GM23248 (cell line): ENCODE results near the gene CLCF1. TPM values are rescaled to one million over a fixed set of nuclear protein-coding genes. Genes with fewer than 3 reads are reported as not detected.

ENCODE experiments used
- DNase-seq: peaks from one replicate; pipeline ENCODE4 v3.0.0-alpha.2; 2015
- H2AFZ ChIP-seq: fragments of 200-600 bp; sonication (generic); 2 replicates; pipeline ENCODE4 v1.6.1; 2016; ENCODE audit warnings: antibody characterized with exemption
- H3F3A ChIP-seq: fragments of 200-600 bp; sonication (generic); 2 replicates; pipeline ENCODE4 v1.6.1; 2016; ENCODE audit warnings: mild to moderate bottlenecking, antibody characterized with exemption, mixed run types; ENCODE audit not compliant: insufficient read depth
- H3K27ac ChIP-seq: fragments of 200-600 bp; sonication (generic); 2 replicates; pipeline ENCODE4 v1.5.1; 2016; ENCODE audit warnings: mild to moderate bottlenecking
- H3K27me3 ChIP-seq: fragments of 200-600 bp; sonication (generic); replicated peaks from 2 replicates; pipeline ENCODE4 v1.6.1; 2016; ENCODE audit warnings: mild to moderate bottlenecking; ENCODE audit not compliant: insufficient read depth
- H3K36me3 ChIP-seq: fragments of 200-600 bp; sonication (generic); 2 replicates; pipeline ENCODE4 v1.6.1; 2016; ENCODE audit warnings: low read depth, mild to moderate bottlenecking
- H3K4me1 ChIP-seq: fragments of 200-600 bp; sonication (generic); 2 replicates; pipeline ENCODE4 v1.6.1; 2016; ENCODE audit warnings: mild to moderate bottlenecking; ENCODE audit not compliant: insufficient read depth
- H3K4me2 ChIP-seq: fragments of 200-600 bp; sonication (generic); one replicate; pipeline ENCODE4 v1.6.1; 2016; ENCODE audit warnings: mild to moderate bottlenecking; ENCODE audit not compliant: unreplicated experiment
- H3K4me3 ChIP-seq: fragments of 200-600 bp; sonication (generic); 2 replicates; pipeline ENCODE4 v1.5.1; 2016; ENCODE audit warnings: mild to moderate bottlenecking
- H3K79me2 ChIP-seq: fragments of 200-600 bp; sonication (generic); 2 replicates; pipeline ENCODE4 v1.6.1; 2016; ENCODE audit warnings: mild to moderate bottlenecking; ENCODE audit not compliant: insufficient read depth
- H3K9ac ChIP-seq: fragments of 200-600 bp; sonication (generic); 2 replicates; pipeline ENCODE4 v1.6.1; 2016; ENCODE audit warnings: mild to moderate bottlenecking
- H3K9me2 ChIP-seq: fragments of 200-600 bp; sonication (generic); 2 replicates; pipeline ENCODE4 v1.6.1; 2016; ENCODE audit warnings: mixed run types, mild to moderate bottlenecking, moderate library complexity; ENCODE audit not compliant: insufficient read depth
- H3K9me3 ChIP-seq: fragments of 200-600 bp; sonication (generic); one replicate; pipeline ENCODE4 v1.6.1; 2017; ENCODE audit warnings: low read depth
- H4K20me1 ChIP-seq: fragments of 200-600 bp; sonication (generic); 2 replicates; pipeline ENCODE4 v1.6.0; 2016; ENCODE audit not compliant: insufficient read depth
- EZH2 ChIP-seq: fragments of 200-600 bp; sonication (generic); IDR thresholded peaks from 2 replicates; pipeline ENCODE4 v1.6.1; 2018; ENCODE audit warnings: antibody characterized with exemption, mild to moderate bottlenecking; ENCODE audit not compliant: insufficient read depth, poor library complexity, severe bottlenecking
- EZH2phosphoT487 ChIP-seq: fragments of 200-600 bp; sonication (generic); IDR thresholded peaks from 2 replicates; pipeline ENCODE4 v1.6.1; 2018; ENCODE audit warnings: antibody characterized with exemption, moderate library complexity, mild to moderate bottlenecking, low read depth; ENCODE audit not compliant: insufficient read depth
- WGBS, 2 experiments: methylation state at CpG; one replicate each; pipeline ENCODE4 v1.1.6; 2015 to 2017; ENCODE audit warnings: low lambda C conversion rate in 2 of 2, low coverage in 1 of 2; ENCODE audit errors: missing lambda C conversion rate in 2 of 2; 5-methylcytosine and 5-hydroxymethylcytosine counted together
- in situ Hi-C: fragments of 300-500 bp; cut with MboI; formaldehyde crosslinking; loops from 2 replicates; pipeline ENCODE4 v1.15.0; 2020
- polyA plus RNA-seq: library from polyadenylated mRNA; unstranded; fragments of >200 nt; fragmentation: Nextera tagmentation; extraction: Ambion mirVana; gene quantifications from 2 replicates; pipeline ENCODE4 v1.2.1, GENCODE V29; 2016
- total RNA-seq: library from RNA; depleted of rRNA; stranded (reverse); fragments of >200 nt; shearing (Covaris generic); gene quantifications from 2 replicates; pipeline ENCODE4 v1.2.3, GENCODE V29; 2014

Gene CLCF1
- total and polyA plus RNA-seq, 2 experiments from 2014 or later, result 20.0 to 39.1 TPM

DNA sequence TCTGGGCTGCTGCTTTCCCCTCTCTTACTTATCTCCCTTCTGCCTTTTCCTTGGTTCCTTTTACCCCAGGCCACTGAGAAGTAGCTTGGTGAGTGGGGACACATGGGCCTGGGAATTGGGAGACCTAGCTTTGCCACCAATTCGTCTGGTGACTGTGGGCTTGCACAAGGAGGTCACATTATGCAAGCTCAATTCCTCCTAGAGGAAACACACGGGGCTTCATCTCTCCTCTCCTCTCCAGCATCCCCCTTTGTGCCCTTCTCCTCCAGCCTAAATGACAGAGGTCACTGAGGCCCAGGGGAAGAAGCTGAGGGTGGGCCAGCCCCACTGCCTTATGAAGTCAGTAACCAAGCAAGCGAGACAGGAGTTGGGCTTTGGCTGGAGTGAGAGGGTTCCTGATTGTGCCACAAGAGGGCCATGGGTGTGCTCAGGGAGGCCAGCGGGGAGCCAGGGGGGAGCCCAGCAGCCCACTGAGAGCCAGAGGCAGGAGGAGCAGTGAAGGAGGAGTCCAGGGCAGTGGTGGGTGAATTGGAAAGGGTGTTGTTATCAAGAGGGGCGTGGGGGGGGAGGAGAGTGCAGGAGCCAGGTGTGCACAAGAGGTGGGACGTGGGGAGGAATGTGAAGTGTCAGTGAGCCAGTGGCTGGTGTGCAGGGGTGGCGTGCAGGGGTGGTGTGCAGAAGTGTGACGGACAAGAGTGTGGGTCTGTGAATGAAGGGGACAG lies 2.0 kb downstream of the CLCF1 start:
- H3K9me2 ChIP-seq, result no peaks in the 10 kb centered on the region
- H3K9me3 ChIP-seq, result no peaks in the 10 kb centered on the region
- no peak overlapping the region for H2AFZ ChIP-seq
- peaks cover 22% of the 10 kb centered on the region for H3F3A ChIP-seq
- TF ChIP-seq EZH2 (no peak), EZH2phosphoT487 (no peak)
- 0 out of 2 replicates have a peak, but pooled peaks cover 5% of the 10 kb centered on the region for H3K36me3 ChIP-seq
- 22 to 27% methylated on average over 7 to 8 of the region's 8 CpGs for WGBS, 2 experiments
- H3K27me3 ChIP-seq, result no peaks in the 10 kb centered on the region
- H3K4me3 ChIP-seq, result peak overlapping the region; percentile 81
- peaks cover 65% of the 10 kb centered on the region for H3K79me2 ChIP-seq
- H3K4me1 ChIP-seq, result peaks cover 60% of the 10 kb centered on the region
- DNase-seq, result peak; percentile 86
- in situ Hi-C loops, result no loop called here
- H4K20me1 ChIP-seq, result peaks cover 19% of the 10 kb centered on the region
- H3K27ac ChIP-seq, result peak overlapping the region; percentile 98
- H3K9ac ChIP-seq, result peak overlapping the region; percentile 100
- peak overlapping the region; percentile 85 for H3K4me2 ChIP-seq

DNA sequence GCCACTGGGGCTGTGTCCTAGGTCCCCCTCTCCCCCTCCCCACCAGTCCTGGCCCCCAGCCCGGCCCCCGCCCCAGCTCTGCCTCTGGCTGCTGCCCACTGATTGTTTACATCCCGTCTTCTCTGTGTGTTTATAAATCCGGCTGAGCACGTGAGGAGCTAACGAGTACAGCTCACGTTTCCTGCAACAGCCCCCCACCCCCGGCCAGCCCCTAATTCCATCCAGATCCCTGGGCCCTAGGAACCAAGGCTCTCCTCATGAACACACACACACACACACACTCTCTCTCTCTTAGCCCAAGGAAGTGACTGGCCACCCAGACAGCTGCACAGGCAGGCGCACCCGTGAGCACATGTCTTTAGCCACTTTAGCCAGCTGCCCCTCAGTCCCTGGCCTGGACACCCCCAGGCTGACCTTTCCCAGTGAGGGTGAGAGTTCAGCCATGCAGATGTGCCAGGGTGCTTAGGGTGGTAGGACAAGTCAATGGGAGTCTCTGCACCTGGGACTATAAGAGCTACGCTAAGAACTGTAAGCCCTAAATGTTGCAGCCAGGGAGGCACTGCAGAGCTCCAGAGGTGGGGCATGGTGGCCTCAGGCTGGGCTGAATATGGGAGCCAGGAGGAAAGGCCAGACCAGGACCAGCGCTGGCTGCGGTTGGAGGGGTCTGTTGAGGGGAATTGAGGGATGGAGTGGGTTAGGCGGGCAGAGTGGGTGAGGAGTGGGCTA lies 2.9 kb downstream of the CLCF1 start:
- Histone ChIP-seq H2AFZ (no peak overlapping the region), H3K4me2 (peak overlapping the region; percentile 85), H3K4me3 (peak overlapping the region; percentile 81), H3K9me2 (no peaks in the 10 kb centered on the region), H3K4me1 (peaks cover 62% of the 10 kb centered on the region), H3K79me2 (peaks cover 73% of the 10 kb centered on the region), H3K27me3 (no peaks in the 10 kb centered on the region), H3K9me3 (no peaks in the 10 kb centered on the region), H3F3A (peaks cover 29% of the 10 kb centered on the region), H3K36me3 (0 out of 2 replicates have a peak, but pooled peaks cover 5% of the 10 kb centered on the region), H4K20me1 (peaks cover 19% of the 10 kb centered on the region), H3K9ac (peak overlapping the region; percentile 100), H3K27ac (peak overlapping the region; percentile 98)
- TF ChIP-seq EZH2 (no peak), EZH2phosphoT487 (no peak)
- WGBS, 2 experiments, result 43 to 49% methylated on average over 13 to 14 of the region's 14 CpGs
- in situ Hi-C loops, result no loop called here
- peak; percentile 57 for DNase-seq

DNA sequence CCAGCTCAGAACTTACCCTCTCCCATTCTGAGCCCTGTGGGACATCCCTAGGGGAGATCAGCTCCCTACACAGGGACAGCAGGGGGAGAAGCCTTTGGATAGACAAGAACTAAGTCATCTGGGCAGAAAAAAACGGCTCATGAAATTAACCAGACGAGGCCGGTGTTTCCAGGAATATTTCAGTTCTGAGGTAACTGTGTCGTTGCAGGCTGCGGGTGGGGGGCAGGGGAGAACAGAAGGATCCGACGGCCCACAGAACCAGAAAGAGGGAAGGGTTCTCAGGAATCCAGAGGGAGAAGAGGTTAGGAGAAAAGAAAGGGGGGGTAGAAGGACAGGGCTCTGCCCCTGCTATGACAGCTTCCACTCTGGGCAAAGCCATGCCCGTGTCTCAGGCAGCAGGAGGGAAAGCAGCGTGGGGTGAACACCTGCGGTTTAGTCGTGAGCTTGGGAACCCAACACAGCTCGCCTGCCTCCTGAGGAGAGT lies 3.6 kb downstream of the CLCF1 start:
- DNase-seq, result peak; percentile 52
- Histone ChIP-seq H3K9me2 (no peaks in the 10 kb centered on the region), H3K4me2 (peak overlapping the region; percentile 32), H3K9ac (peak overlapping the region; percentile 100), H3K27me3 (no peaks in the 10 kb centered on the region), H3K79me2 (peaks cover 80% of the 10 kb centered on the region), H3K4me3 (peak overlapping the region; percentile 81), H3K36me3 (peaks cover 9% of the 10 kb centered on the region; the same call in 1 of the 2 replicates), H3F3A (peaks cover 30% of the 10 kb centered on the region), H3K9me3 (no peaks in the 10 kb centered on the region), H2AFZ (no peak overlapping the region), H3K27ac (peak overlapping the region; percentile 98), H3K4me1 (peaks cover 59% of the 10 kb centered on the region), H4K20me1 (peaks cover 19% of the 10 kb centered on the region)
- WGBS, 2 experiments, result 40 to 52% methylated on average over 10 to 12 of the region's 12 CpGs
- no peak for TF ChIP-seq EZH2
- no peak for TF ChIP-seq EZH2phosphoT487
- in situ Hi-C loops, result no loop called here

DNA sequence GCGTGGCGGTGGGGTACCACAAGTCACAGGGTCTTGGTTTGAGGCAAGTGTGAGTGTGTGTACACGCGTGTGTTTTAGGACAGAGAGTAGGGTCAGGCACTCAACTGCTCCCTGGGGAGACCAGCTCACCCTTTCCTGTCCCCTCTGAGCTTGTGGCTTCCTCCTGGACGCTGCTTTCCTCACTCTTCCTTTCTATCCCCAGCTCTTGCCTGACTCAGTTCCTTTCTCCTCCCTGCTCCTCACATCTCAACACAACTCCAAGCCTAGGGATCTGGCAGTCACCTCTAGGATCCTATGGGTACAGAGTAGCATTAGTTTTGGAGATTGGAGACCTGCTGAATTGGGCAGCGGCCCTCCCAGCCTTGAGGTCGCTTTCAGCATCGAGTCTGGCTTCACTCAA lies 4.1 kb downstream of the CLCF1 start:
- Histone ChIP-seq H3F3A (peaks cover 35% of the 10 kb centered on the region), H3K4me3 (peak overlapping the region; percentile 81), H3K36me3 (peaks cover 14% of the 10 kb centered on the region; the same call in 1 of the 2 replicates), H3K27me3 (no peaks in the 10 kb centered on the region), H3K9me2 (no peaks in the 10 kb centered on the region), H3K4me2 (peak overlapping the region; percentile 32), H4K20me1 (peaks cover 23% of the 10 kb centered on the region), H3K4me1 (peaks cover 55% of the 10 kb centered on the region), H3K9me3 (no peaks in the 10 kb centered on the region), H3K79me2 (peaks cover 86% of the 10 kb centered on the region), H3K27ac (peak overlapping the region; percentile 98), H3K9ac (peak overlapping the region; percentile 100), H2AFZ (no peak overlapping the region)
- WGBS, 2 experiments, result 73 to 80% methylated on average over 8 of the region's 8 CpGs
- TF ChIP-seq EZH2, result no peak
- no peak for TF ChIP-seq EZH2phosphoT487
- in situ Hi-C loops, result no loop called here
- peak; percentile 42 for DNase-seq
